ENCODE data around the gene MAP3K10.

GRCh38 chr19:40245506-40246128 lies 54.4 kb downstream of the MAP3K10 start:
- TF ChIP-seq SP2 (tag by site-specific recombination; IDR thresholded peaks at IDR 0.05), result no peak
- no peak for TF ChIP-seq REST (tag by site-specific recombination; IDR thresholded peaks at IDR 0.05)
- TF ChIP-seq SETDB1 (IDR thresholded peaks at IDR 0.05; ENCODE audit: insufficient read length, low read length), result no peak
- TF ChIP-seq ZNF830 (tag by site-specific recombination; IDR thresholded peaks at IDR 0.05; ENCODE audit: low read depth), result no peak
- no peak for TF ChIP-seq CTCF (tag by site-specific recombination; IDR thresholded peaks at IDR 0.05)
- TF ChIP-seq ZNF155 (tag by site-specific recombination; IDR thresholded peaks at IDR 0.05), result no peak
- TF ChIP-seq ZNF423 (tag by site-specific recombination; IDR thresholded peaks at IDR 0.05), result no peak
- TF ChIP-seq ZBTB44 (tag by site-specific recombination; IDR thresholded peaks at IDR 0.05), result no peak
- no peak for TF ChIP-seq REPIN1 (tag by site-specific recombination; IDR thresholded peaks at IDR 0.05; ENCODE audit: low read depth)
- no peak for TF ChIP-seq KLF8 (tag by site-specific recombination; IDR thresholded peaks at IDR 0.05)
